H1 (cell line): ENCODE data around the gene NFIX. TPM values are rescaled to one million over a fixed set of nuclear protein-coding genes. Genes with fewer than 3 reads are reported as not detected.

Source experiments
- CTCF ChIA-PET: fragments of 300-600 bp; sonication (Branson Sonifier 250); formaldehyde crosslinking; loops from one replicate; lab custom pipeline; 2021; ENCODE audit not compliant: partially characterized antibody; lab: Charles Lee
- POLR2A ChIA-PET: fragments of 300-600 bp; sonication (Branson Sonifier 250); formaldehyde crosslinking; loops from one replicate; lab custom pipeline; 2021; ENCODE audit warnings: inconsistent platforms; ENCODE audit not compliant: partially characterized antibody; lab: Charles Lee
- DNase-seq, 2 experiments: peaks; one replicate each; pipeline versions ENCODE4 v3.0.0 to v3.0.0-alpha.2; 2010 to 2022; ENCODE audit warnings: low spot score in 2 of 2, low read depth in 1 of 2, mixed read lengths in 1 of 2
- FAIRE-seq: peaks from 2 replicates; lab custom pipeline; 2011; peaks lifted over from hg19 to GRCh38; lab: Jason Lieb, UNC
- H2AFZ ChIP-seq: 2 replicates; pipeline ENCODE4 v1.8.1; 2012; ENCODE audit warnings: low read length, inconsistent platforms
- H2AK5ac ChIP-seq: 2 replicates; pipeline ENCODE4 v1.6.1; 2013; ENCODE audit warnings: low read depth, low read length
- H2BK120ac ChIP-seq: replicated peaks from 2 replicates; pipeline ENCODE3; 2013; ENCODE audit warnings: low read depth, low read length, inconsistent platforms
- H2BK12ac ChIP-seq: 2 replicates; pipeline ENCODE4 v1.6.1; 2013; ENCODE audit warnings: low read depth, low read length
- H2BK15ac ChIP-seq: 2 replicates; pipeline ENCODE4 v1.6.1; 2013; ENCODE audit warnings: low read length
- H2BK20ac ChIP-seq: 2 replicates; pipeline ENCODE4 v1.6.1; 2013; ENCODE audit warnings: low read length
- H2BK5ac ChIP-seq: 2 replicates; pipeline ENCODE4 v1.6.1; 2013; ENCODE audit warnings: low read depth, low read length
- H3K14ac ChIP-seq: 2 replicates; pipeline ENCODE4 v1.6.1; 2013; ENCODE audit warnings: inconsistent platforms; ENCODE audit not compliant: insufficient read length
- H3K18ac ChIP-seq: 2 replicates; pipeline ENCODE4 v1.6.1; 2013; ENCODE audit warnings: low read length; ENCODE audit errors: extremely low read depth
- H3K23ac ChIP-seq: 2 replicates; pipeline ENCODE4 v1.6.1; 2013; ENCODE audit warnings: inconsistent platforms; ENCODE audit not compliant: insufficient read length
- H3K23me2 ChIP-seq: 2 replicates; pipeline ENCODE4 v1.6.1; 2013; ENCODE audit warnings: low read depth, low read length
- H3K27ac ChIP-seq: 2 replicates; pipeline ENCODE4 v1.6.1; 2011; ENCODE audit warnings: low read depth, low read length, inconsistent platforms
- H3K27me3 ChIP-seq, 4 experiments: replicated peaks in 1 of 4; 1 replicate in 1 of 4; 2 replicates in 3 of 4; pipeline versions ENCODE4 v1.6.1 to v1.8.1; 2011 to 2013; ENCODE audit warnings: low read length in 3 of 4, mild to moderate bottlenecking in 3 of 4, inconsistent platforms in 2 of 4, mixed read lengths in 2 of 4, moderate library complexity in 1 of 4; ENCODE audit not compliant: control insufficient read depth in 3 of 4, insufficient read depth in 3 of 4; ENCODE audit errors: extremely low read depth in 1 of 4
- H3K36me3 ChIP-seq, 4 experiments: 2 replicates each; pipeline versions ENCODE4 v1.6.1 to v1.8.1; 2011 to 2013; ENCODE audit warnings: mild to moderate bottlenecking in 4 of 4, low read length in 3 of 4, moderate library complexity in 2 of 4, control low read depth in 1 of 4, inconsistent platforms in 1 of 4; ENCODE audit not compliant: insufficient read depth in 4 of 4, control insufficient read depth in 2 of 4
- H3K4ac ChIP-seq: replicated peaks from 2 replicates; pipeline ENCODE3; 2013; ENCODE audit warnings: low read length, low read depth, mixed read lengths, inconsistent platforms; ENCODE audit not compliant: insufficient read length
- H3K4me1 ChIP-seq, 4 experiments: replicated peaks in 1 of 4; 1 replicate in 1 of 4; 2 replicates in 3 of 4; pipeline versions ENCODE4 v1.6.1 to v1.8.1; 2011 to 2013; ENCODE audit warnings: low read length in 3 of 4, inconsistent platforms in 2 of 4, mixed read lengths in 1 of 4; ENCODE audit not compliant: insufficient read depth in 4 of 4, control insufficient read depth in 3 of 4
- H3K4me2 ChIP-seq, 2 experiments: 2 replicates each; pipeline versions ENCODE4 v1.6.1 to v1.8.1; 2011 to 2013; ENCODE audit warnings: low read depth in 2 of 2, low read length in 2 of 2, control low read depth in 1 of 2, inconsistent platforms in 1 of 2, mild to moderate bottlenecking in 1 of 2; ENCODE audit not compliant: insufficient read depth in 1 of 2
- H3K4me3 ChIP-seq, 4 experiments: fragments of 200-600, 300-600 bp in 1 of 4; sonication (generic), shearing (Covaris generic), sonication (Bioruptor Twin) in 1 of 4; 2 replicates each; pipeline versions ENCODE4 v1.5.1 to v1.8.1; 2011 to 2016; ENCODE audit warnings: low read length in 4 of 4, low read depth in 3 of 4, control low read depth in 2 of 4, inconsistent platforms in 2 of 4, mild to moderate bottlenecking in 2 of 4, mixed read lengths in 1 of 4, moderate library complexity in 1 of 4; ENCODE audit not compliant: insufficient read depth in 2 of 4; ENCODE audit errors: extremely low read depth in 1 of 4
- H3K56ac ChIP-seq: replicated peaks from 2 replicates; pipeline ENCODE3; 2013; ENCODE audit warnings: low read depth, mild to moderate bottlenecking, mixed read lengths, low read length, inconsistent platforms; ENCODE audit not compliant: insufficient read length
- H3K79me1 ChIP-seq: 2 replicates; pipeline ENCODE4 v1.6.1; 2013; ENCODE audit warnings: low read depth, low read length, control low read depth
- H3K79me2 ChIP-seq, 2 experiments: 2 replicates each; pipeline versions ENCODE4 v1.6.1 to v1.8.1; 2012 to 2013; ENCODE audit warnings: low read length in 2 of 2, mild to moderate bottlenecking in 2 of 2, inconsistent platforms in 1 of 2; ENCODE audit not compliant: insufficient read depth in 2 of 2, control insufficient read depth in 1 of 2
- H3K9ac ChIP-seq, 4 experiments: replicated peaks in 1 of 4; 1 replicate in 1 of 4; 2 replicates in 3 of 4; pipeline versions ENCODE4 v1.6.1 to v1.8.1; 2011 to 2013; ENCODE audit warnings: low read depth in 3 of 4, low read length in 3 of 4, control low read depth in 2 of 4, mild to moderate bottlenecking in 2 of 4, moderate library complexity in 2 of 4, inconsistent platforms in 1 of 4; ENCODE audit errors: extremely low read depth in 1 of 4
- H3K9me3 ChIP-seq, 2 experiments: 2 replicates each; pipeline versions ENCODE4 v1.6.1 to v1.8.1; 2012 to 2013; ENCODE audit warnings: mild to moderate bottlenecking in 2 of 2, moderate library complexity in 2 of 2, control low read depth in 1 of 2, inconsistent platforms in 1 of 2, low read depth in 1 of 2, low read length in 1 of 2, mixed read lengths in 1 of 2; ENCODE audit not compliant: insufficient read depth in 2 of 2
- H4K20me1 ChIP-seq, 2 experiments: replicated peaks in 1 of 2; 2 replicates each; pipeline versions ENCODE3 to v1.8.1; 2011 to 2013; ENCODE audit warnings: inconsistent platforms in 2 of 2, low read length in 2 of 2, mild to moderate bottlenecking in 1 of 2; ENCODE audit not compliant: insufficient read depth in 2 of 2, control insufficient read depth in 1 of 2
- H4K5ac ChIP-seq: 2 replicates; pipeline ENCODE4 v1.6.1; 2013; ENCODE audit warnings: low read length, low read depth, mixed read lengths, inconsistent platforms; ENCODE audit not compliant: insufficient read length
- H4K8ac ChIP-seq: 2 replicates; pipeline ENCODE4 v1.8.0; 2013; ENCODE audit warnings: mild to moderate bottlenecking, moderate library complexity, low read length, inconsistent platforms; ENCODE audit not compliant: insufficient read depth; ENCODE audit errors: extremely low read depth
- H4K91ac ChIP-seq: replicated peaks from 2 replicates; pipeline ENCODE3; 2013; ENCODE audit warnings: low read length, mixed read lengths, inconsistent platforms; ENCODE audit not compliant: insufficient read length
- KDM1A ChIP-seq: fragments of 200-600, 300-600 bp; sonication (generic); IDR thresholded peaks from 2 replicates; pipeline ENCODE4 v1.7.1; 2016; ENCODE audit warnings: mild to moderate bottlenecking, low read length, borderline replicate concordance
- KDM4A ChIP-seq: IDR thresholded peaks from one replicate; pipeline ENCODE4 v1.7.1; 2012; ENCODE audit warnings: low read depth, mild to moderate bottlenecking, moderate library complexity, low read length, inconsistent platforms; ENCODE audit not compliant: severe bottlenecking
- MAX ChIP-seq: IDR thresholded peaks from 2 replicates; pipeline ENCODE4 v1.6.1; 2012; ENCODE audit warnings: inconsistent platforms
- POLR2A ChIP-seq, 2 experiments: IDR thresholded peaks; 1 replicate in 1 of 2; 2 replicates in 1 of 2; pipeline ENCODE4 v1.6.1; 2011; ENCODE audit warnings: low read depth in 2 of 2, low read length in 2 of 2, mild to moderate bottlenecking in 2 of 2; ENCODE audit errors: control extremely low read depth in 1 of 2
- RAD21 ChIP-seq, 2 experiments: IDR thresholded peaks in 1 of 2; conservative IDR thresholded peaks in 1 of 2; 2 replicates each; pipeline ENCODE4 v1.6.1; 2011; ENCODE audit warnings: low read depth in 2 of 2, low read length in 2 of 2, improper control_type of control experiment in 1 of 2, inconsistent platforms in 1 of 2, mild to moderate bottlenecking in 1 of 2, moderate library complexity in 1 of 2
- SRF ChIP-seq: IDR thresholded peaks from 2 replicates; pipeline ENCODE4 v1.6.1; 2011; ENCODE audit warnings: mild to moderate bottlenecking, low read depth, low read length, moderate library complexity
- TAF1 ChIP-seq: IDR thresholded peaks from 2 replicates; pipeline ENCODE4 v1.6.1; 2011; ENCODE audit warnings: mild to moderate bottlenecking, low read depth, low read length
- TCF12 ChIP-seq: IDR thresholded peaks from 2 replicates; pipeline ENCODE4 v1.6.1; 2011; ENCODE audit warnings: low read depth, mild to moderate bottlenecking, low read length
- WGBS, 2 experiments: shearing (Covaris generic) in 1 of 2; methylation state at CpG; one replicate each; pipeline versions ENCODE4 v1.1.6 to v1.1.7; 2013 to 2015; ENCODE audit warnings: low lambda C conversion rate in 2 of 2, mixed read lengths in 2 of 2, inconsistent platforms in 1 of 2, low coverage in 1 of 2, missing lambda C conversion rate in 1 of 2; ENCODE audit not compliant: insufficient replicate concordance in 2 of 2, insufficient coverage in 1 of 2, insufficient read length in 1 of 2; ENCODE audit errors: extremely low coverage in 1 of 2, missing lambda C conversion rate in 1 of 2; 5-methylcytosine and 5-hydroxymethylcytosine counted together
- polyA plus RNA-seq, 7 experiments: library from polyadenylated mRNA; depleted of rRNA in 3 of 7; stranded (reverse) in 5 of 7; unstranded in 2 of 7; fragments of >200 nt in 5 of 7; fragments of 200-250 nt in 2 of 7; gene quantifications; 1 replicate in 5 of 7; 2 replicates in 1 of 7; 4 replicates in 1 of 7; pipeline versions ENCODE4 v1.2.1 to v1.2.3, GENCODE V29; 2011 to 2013; ENCODE audit warnings: missing spikeins in 2 of 7, mixed read lengths in 2 of 7
- total RNA-seq: library from RNA; stranded (reverse); fragmentation: NEBNext Ultra II Directional; extraction: Animal tissue kit (Norgen Biotek cat#: 25700); gene quantifications from 2 replicates; pipeline ENCODE4 v1.2.1, GENCODE V29; 2021
- TF ChIP-seq, protein P1 (sequence below): IDR thresholded peaks from 2 replicates; pipeline ENCODE4 v1.6.1; 2012; ENCODE audit warnings: inconsistent platforms
- TF ChIP-seq, protein P2 (sequence below): IDR thresholded peaks from 2 replicates; pipeline ENCODE4 v1.6.1; 2012; ENCODE audit warnings: low read length, inconsistent platforms

The NFIX gene
- total and polyA plus RNA-seq, 2 of the 8 experiments (the other 6 are each of a cell fraction or from before 2014, with no cell fraction given) = 0.03 to 0.20 TPM

DNA sequence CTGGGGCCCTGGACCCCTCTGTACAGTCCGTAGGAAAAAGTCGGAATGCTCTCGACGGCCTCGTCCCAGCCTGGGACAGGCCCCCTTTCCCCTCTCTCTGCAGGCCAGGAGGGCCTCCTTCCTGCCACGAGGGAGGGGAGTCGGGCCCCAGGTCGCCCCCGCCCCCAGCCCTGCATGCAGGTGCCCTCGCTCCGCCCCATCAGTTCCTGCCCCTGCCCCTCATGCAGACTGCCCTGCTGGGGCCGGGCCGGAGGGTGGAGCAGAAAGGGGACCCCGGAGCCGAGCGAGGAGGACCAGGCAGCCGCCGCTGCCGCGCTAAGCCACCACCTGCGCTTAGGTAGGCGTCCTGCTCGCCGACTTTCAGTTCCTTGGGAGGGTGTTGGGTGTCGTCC lies 100.1 kb downstream of the NFIX start:
- Histone ChIP-seq H2AK5ac (no peak overlapping the region), H3K9me3 (no peaks in the 10 kb centered on the region), H3K79me2 (no peaks in the 10 kb centered on the region), H2AFZ (no peak overlapping the region; the same call in 1 of the 2 replicates), H3K4me1 (peaks cover 0 to 22% (median 17%) of the 10 kb centered on the region in 4 experiments; a peak in 5 of 7 replicates), H2BK5ac (no peak overlapping the region; the same call in 1 of the 2 replicates), H4K8ac (no peak overlapping the region), H3K36me3 (no peaks in the 10 kb centered on the region), H3K27ac (no peak overlapping the region), H2BK12ac (no peak overlapping the region), H3K23me2 (peaks cover 3% of the 10 kb centered on the region; the same call in 1 of the 2 replicates), H4K20me1 (peaks cover 2 to 11% of the 10 kb centered on the region in 2 experiments), H3K4ac (no peak overlapping the region), H3K79me1 (no peaks in the 10 kb centered on the region), H3K18ac (peak overlapping the region; percentile 68; the same call in 1 of the 2 replicates), H2BK20ac (no peak overlapping the region), H3K4me2 (peak overlapping the region; percentile 79 to 85), H4K91ac (peak overlapping the region; percentile 41), H3K4me3 (peak overlapping the region; percentile 39 to 58 (median 46); a peak in 7 of 8 replicates), H4K5ac (no peak overlapping the region), H2BK15ac (no peak overlapping the region), H3K23ac (no peak overlapping the region), H3K27me3 (peaks cover 25 to 89% (median 64%) of the 10 kb centered on the region in 4 experiments), H3K9ac (no peak overlapping the region), H2BK120ac (no peak overlapping the region), H3K14ac (no peak overlapping the region), H3K56ac (no peak overlapping the region)
- no peak for FAIRE-seq
- no peak for DNase-seq
- TF ChIP-seq KDM4A = peak; percentile 22
- TF ChIP-seq SRF = no peak
- no peak for TF ChIP-seq RAD21 (IDR thresholded peaks at IDR 0.05 in 1 of 2, conservative IDR thresholded peaks at IDR 0.05 in 1 of 2; ENCODE audit: low read depth in 2 of 2, low read length in 2 of 2)
- TF ChIP-seq KDM1A = peak; percentile 51; the same call in 1 of the 2 replicates
- TF ChIP-seq MAX = peak; percentile 76
- TF ChIP-seq, protein P1, sequence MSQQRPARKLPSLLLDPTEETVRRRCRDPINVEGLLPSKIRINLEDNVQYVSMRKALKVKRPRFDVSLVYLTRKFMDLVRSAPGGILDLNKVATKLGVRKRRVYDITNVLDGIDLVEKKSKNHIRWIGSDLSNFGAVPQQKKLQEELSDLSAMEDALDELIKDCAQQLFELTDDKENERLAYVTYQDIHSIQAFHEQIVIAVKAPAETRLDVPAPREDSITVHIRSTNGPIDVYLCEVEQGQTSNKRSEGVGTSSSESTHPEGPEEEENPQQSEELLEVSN = peak; percentile 67
- TF ChIP-seq, protein P2, sequence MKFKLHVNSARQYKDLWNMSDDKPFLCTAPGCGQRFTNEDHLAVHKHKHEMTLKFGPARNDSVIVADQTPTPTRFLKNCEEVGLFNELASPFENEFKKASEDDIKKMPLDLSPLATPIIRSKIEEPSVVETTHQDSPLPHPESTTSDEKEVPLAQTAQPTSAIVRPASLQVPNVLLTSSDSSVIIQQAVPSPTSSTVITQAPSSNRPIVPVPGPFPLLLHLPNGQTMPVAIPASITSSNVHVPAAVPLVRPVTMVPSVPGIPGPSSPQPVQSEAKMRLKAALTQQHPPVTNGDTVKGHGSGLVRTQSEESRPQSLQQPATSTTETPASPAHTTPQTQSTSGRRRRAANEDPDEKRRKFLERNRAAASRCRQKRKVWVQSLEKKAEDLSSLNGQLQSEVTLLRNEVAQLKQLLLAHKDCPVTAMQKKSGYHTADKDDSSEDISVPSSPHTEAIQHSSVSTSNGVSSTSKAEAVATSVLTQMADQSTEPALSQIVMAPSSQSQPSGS = no peak
- TF ChIP-seq POLR2A (IDR thresholded peaks at IDR 0.05; ENCODE audit: control extremely low read depth in 1 of 2, low read depth in 2 of 2, low read length in 2 of 2) = peak in 1 of 2 experiments; percentile 26; a peak in 1 of 3 replicates
- TF ChIP-seq TAF1 = 0 out of 2 replicates have a peak, but pooled peaks have one; percentile 21
- no peak for TF ChIP-seq TCF12
- CTCF ChIA-PET = interaction anchor here (0.8 to 48.8 kb wide), 17 partner anchors 9 to 953 kb away, joined by 3 to 1145 read pairs (median 28); partner anchors contain the start of gene DAND5
- WGBS, 2 experiments = 1% methylated on average over 16 of the region's 25 CpGs; no CpG with 5 or more reads in 1 of the 2 experiments
- POLR2A ChIA-PET = interaction anchor here (0.7 to 3.8 kb wide), 18 partner anchors 9 to 162 kb away, joined by 3 to 14 read pairs (median 4); partner anchors contain the start of genes FARSA, IER2, NACC1 and STX10
